Loucy (cell line): ENCODE measurements around the gene TSPAN32.
"Not testable (repeated sequence)": the region's sequence is repeated elsewhere in the genome, so short reads cannot be mapped to it uniquely, and the experiment has no call there.

ENCODE experiments used
- H2AFZ ChIP-seq: fragments of 200-600 bp; sonication (generic); 2 replicates; pipeline ENCODE4 v1.6.0; 2016; ENCODE audit warnings: antibody characterized with exemption, mild to moderate bottlenecking, low read length, moderate library complexity
- H3F3A ChIP-seq: fragments of 200-600 bp; 2 replicates; pipeline ENCODE4 v1.6.0; 2016; ENCODE audit warnings: antibody characterized with exemption, low read depth, mild to moderate bottlenecking
- H3K27me3 ChIP-seq: fragments of 200-600 bp; sonication (generic); 2 replicates; pipeline ENCODE4 v1.6.1; 2014; ENCODE audit warnings: low read length, mild to moderate bottlenecking; ENCODE audit not compliant: insufficient read depth, poor library complexity, severe bottlenecking
- H3K36me3 ChIP-seq: fragments of 200-600 bp; sonication (generic); 2 replicates; pipeline ENCODE4 v1.6.1; 2016; ENCODE audit warnings: low read length; ENCODE audit not compliant: insufficient read depth
- H3K4me1 ChIP-seq: fragments of 200-600 bp; sonication (generic); 2 replicates; pipeline ENCODE4 v1.5.1; 2014; ENCODE audit warnings: low read length, mild to moderate bottlenecking; ENCODE audit not compliant: insufficient read depth, poor library complexity, severe bottlenecking
- H3K4me2 ChIP-seq: fragments of 200-600 bp; sonication (generic); 2 replicates; pipeline ENCODE4 v1.6.0; 2014; ENCODE audit warnings: antibody characterized with exemption, low read length, low read depth, mild to moderate bottlenecking; ENCODE audit not compliant: poor library complexity, severe bottlenecking
- H3K4me3 ChIP-seq: fragments of 200-600 bp; sonication (generic); 2 replicates; pipeline ENCODE4 v1.5.1; 2014; ENCODE audit warnings: low read length, mild to moderate bottlenecking, mixed read lengths; ENCODE audit not compliant: poor library complexity, severe bottlenecking
- H3K79me2 ChIP-seq: fragments of 200-600 bp; sonication (generic); 2 replicates; pipeline ENCODE4 v1.6.1; 2014; ENCODE audit warnings: low read length; ENCODE audit not compliant: insufficient read depth
- H3K9ac ChIP-seq: fragments of 200-600 bp; sonication (generic); 2 replicates; pipeline ENCODE4 v1.6.0; 2014; ENCODE audit warnings: mild to moderate bottlenecking, low read depth, low read length, moderate library complexity; ENCODE audit not compliant: poor library complexity, severe bottlenecking
- H3K9me2 ChIP-seq: fragments of 200-600 bp; sonication (generic); replicated peaks from 2 replicates; pipeline ENCODE4 v1.6.1; 2016; ENCODE audit warnings: low read depth, low read length, mixed read lengths
- H3K9me3 ChIP-seq: fragments of 200-600 bp; sonication (generic); 2 replicates; pipeline ENCODE4 v1.6.1; 2014; ENCODE audit warnings: mild to moderate bottlenecking, antibody characterized with exemption, low read length, low read depth; ENCODE audit not compliant: insufficient read depth
- H4K20me1 ChIP-seq: fragments of 200-600 bp; sonication (generic); 2 replicates; pipeline ENCODE4 v1.6.0; 2014; ENCODE audit warnings: antibody characterized with exemption, low read length, mild to moderate bottlenecking; ENCODE audit not compliant: insufficient read depth, poor library complexity, severe bottlenecking
- CTCF ChIP-seq: fragments of 200-600 bp; sonication (generic); conservative IDR thresholded peaks from 2 replicates; pipeline ENCODE4 v1.5.1; 2014; ENCODE audit warnings: mild to moderate bottlenecking, antibody characterized with exemption, low read length
- EZH2phosphoT487 ChIP-seq: fragments of 200-600 bp; IDR thresholded peaks from 2 replicates; pipeline ENCODE4 v1.6.1; 2018; ENCODE audit warnings: antibody characterized with exemption, mild to moderate bottlenecking, moderate library complexity, borderline replicate concordance

The TSPAN32 gene

GRCh38 chr11:2331404-2331803 lies 29.6 kb downstream of the TSPAN32 start:
- Histone ChIP-seq H3K4me2 (no peak overlapping the region), H3F3A (no peaks in the 10 kb centered on the region), H3K9ac (no peak overlapping the region), H3K4me3 (no peak overlapping the region), H3K9me3 (no peaks in the 10 kb centered on the region), H3K27me3 (no peaks in the 10 kb centered on the region), H3K9me2 (no peaks in the 10 kb centered on the region), H4K20me1 (no peaks in the 10 kb centered on the region), H3K36me3 (no peaks in the 10 kb centered on the region), H3K79me2 (no peaks in the 10 kb centered on the region), H3K4me1 (no peaks in the 10 kb centered on the region), H2AFZ (no peak overlapping the region)
- TF ChIP-seq EZH2phosphoT487 = no peak
- no peak for TF ChIP-seq CTCF

GRCh38 chr11:2332569-2332968 lies 30.8 kb downstream of the TSPAN32 start:
- H3K9me2 ChIP-seq, H3F3A ChIP-seq, H4K20me1 ChIP-seq, H3K4me3 ChIP-seq, H3K36me3 ChIP-seq, H3K79me2 ChIP-seq, H3K27me3 ChIP-seq, H3K4me2 ChIP-seq, H2AFZ ChIP-seq, H3K9ac ChIP-seq, H3K4me1 ChIP-seq, H3K9me3 ChIP-seq: not testable (repeated sequence)

- not testable (repeated sequence) for H3K9me2 ChIP-seq, H3F3A ChIP-seq, H3K36me3 ChIP-seq, H3K4me3 ChIP-seq, H4K20me1 ChIP-seq, H3K27me3 ChIP-seq, H3K4me2 ChIP-seq, H2AFZ ChIP-seq, H3K9ac ChIP-seq, H3K4me1 ChIP-seq, H3K79me2 ChIP-seq, H3K9me3 ChIP-seq
These were observed 31.8 kb downstream of the TSPAN32 start for GRCh38 chr11:2333486-2334205.

GRCh38 chr11:2335286-2335685 lies 33.5 kb downstream of the TSPAN32 start:
- H3K4me1 ChIP-seq, H3K36me3 ChIP-seq, H3K4me2 ChIP-seq, H4K20me1 ChIP-seq, H3K9me2 ChIP-seq, H3F3A ChIP-seq, H3K9ac ChIP-seq, H3K4me3 ChIP-seq, H2AFZ ChIP-seq, H3K27me3 ChIP-seq, H3K79me2 ChIP-seq, H3K9me3 ChIP-seq: not testable (repeated sequence)
